ENCODE measurements around the gene UVRAG.

UVRAG gene

DNA sequence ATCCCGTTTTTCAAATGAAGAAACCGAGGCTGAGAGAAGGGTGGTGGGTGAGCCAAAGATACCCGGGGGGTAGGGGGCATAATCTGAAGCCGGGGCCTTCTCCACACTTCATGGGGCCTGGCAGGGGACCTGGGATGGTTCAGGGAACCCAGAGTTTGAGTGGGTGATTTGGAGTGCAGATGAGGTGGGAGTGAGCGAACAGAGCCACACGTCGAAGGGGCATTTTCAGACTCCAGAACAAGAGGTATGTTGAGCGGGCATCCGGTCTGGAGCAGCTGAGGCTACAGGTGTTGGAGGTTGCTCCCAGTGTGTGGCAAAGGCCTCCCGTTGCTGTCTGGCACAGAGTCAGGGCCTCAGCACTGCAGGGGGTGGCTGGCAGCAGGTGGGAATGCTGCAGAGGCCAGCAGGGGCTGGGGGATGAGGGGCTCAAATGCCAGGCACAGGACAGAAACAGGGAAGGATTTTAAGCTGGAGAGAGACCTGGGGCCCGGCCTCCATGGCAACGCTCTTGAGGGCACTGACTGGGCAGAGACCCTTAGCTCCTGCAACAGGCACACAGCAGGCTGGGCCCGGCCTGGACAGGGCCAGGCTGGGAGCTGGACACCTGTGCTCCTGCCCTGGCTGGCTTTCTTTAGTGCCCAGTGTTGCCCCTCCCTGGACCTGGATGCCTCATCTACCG is 345.1 kb downstream of the UVRAG start:
- DNase-seq (ENCODE audit: low read depth in 2 of 2, low spot score in 1 of 2) = no peak

GRCh38 chr11:76160856-76161255 is 345.8 kb downstream of the UVRAG start:
- no peak for DNase-seq (ENCODE audit: low read depth in 2 of 2, low spot score in 1 of 2)

- DNase-seq (ENCODE audit: low read depth in 2 of 2, low spot score in 1 of 2) = no peak
These were observed 346.4 kb downstream of the UVRAG start for GRCh38 chr11:76161261-76161961.

DNA sequence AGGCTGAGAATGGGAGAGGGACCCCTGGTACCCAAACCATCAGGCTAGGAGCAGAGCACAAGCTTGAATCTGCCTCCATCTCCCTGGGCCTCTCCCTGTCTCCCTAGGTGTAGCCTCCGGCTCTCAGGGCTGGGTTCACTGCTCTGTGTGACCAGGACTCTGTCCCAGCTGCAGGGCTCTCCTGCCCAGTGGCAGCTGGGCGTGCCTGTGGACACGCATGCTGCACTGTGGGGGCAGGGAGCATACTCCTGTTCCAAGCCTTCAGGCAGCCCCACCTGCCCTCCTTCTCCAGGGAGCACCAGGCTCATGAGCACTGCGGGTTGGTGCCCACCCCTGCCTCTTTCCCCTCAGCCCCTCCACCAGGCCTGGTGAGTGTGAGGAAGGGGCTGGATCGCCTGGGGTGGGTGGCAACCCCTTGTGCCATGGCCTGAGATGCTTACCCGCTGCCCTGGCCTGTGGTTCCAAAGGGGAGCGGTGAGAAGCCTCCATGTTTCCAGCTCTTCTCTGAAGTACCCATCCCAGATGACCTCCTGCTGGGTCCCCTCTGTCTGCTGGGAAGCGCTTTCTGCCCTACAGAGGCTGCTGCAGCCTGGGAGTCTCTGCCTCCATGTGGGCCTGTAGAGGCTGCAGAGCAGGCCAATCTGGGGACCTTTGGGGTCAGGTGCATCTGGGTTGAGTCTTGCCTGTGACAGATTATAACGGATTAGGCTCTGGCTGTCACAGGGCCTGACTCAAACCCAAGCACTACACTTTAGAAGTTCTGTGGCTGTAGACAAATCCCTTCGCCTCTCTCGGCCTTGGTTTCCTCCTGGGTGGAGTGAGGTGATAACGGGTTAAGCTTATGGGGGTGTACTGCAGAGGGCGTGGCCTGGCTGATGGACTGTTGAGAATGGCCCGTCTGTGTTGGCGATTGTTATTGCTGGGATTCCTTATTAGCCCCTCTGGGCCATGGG is 347.6 kb downstream of the UVRAG start:
- no peak for DNase-seq (ENCODE audit: low read depth in 2 of 2, low spot score in 1 of 2)

GRCh38 chr11:76163289-76163880 is 348.4 kb downstream of the UVRAG start:
- DNase-seq (ENCODE audit: low read depth in 2 of 2, low spot score in 1 of 2) = no peak

GRCh38 chr11:76164081-76164480 is 349.1 kb downstream of the UVRAG start:
- DNase-seq (ENCODE audit: low read depth in 2 of 2, low spot score in 1 of 2) = no peak

GRCh38 chr11:76164861-76165751 is 350.1 kb downstream of the UVRAG start:
- no peak for DNase-seq (ENCODE audit: low read depth in 2 of 2, low spot score in 1 of 2)

GRCh38 chr11:76166314-76166713 is 351.3 kb downstream of the UVRAG start:
- no peak for DNase-seq (ENCODE audit: low read depth in 2 of 2, low spot score in 1 of 2)

DNA sequence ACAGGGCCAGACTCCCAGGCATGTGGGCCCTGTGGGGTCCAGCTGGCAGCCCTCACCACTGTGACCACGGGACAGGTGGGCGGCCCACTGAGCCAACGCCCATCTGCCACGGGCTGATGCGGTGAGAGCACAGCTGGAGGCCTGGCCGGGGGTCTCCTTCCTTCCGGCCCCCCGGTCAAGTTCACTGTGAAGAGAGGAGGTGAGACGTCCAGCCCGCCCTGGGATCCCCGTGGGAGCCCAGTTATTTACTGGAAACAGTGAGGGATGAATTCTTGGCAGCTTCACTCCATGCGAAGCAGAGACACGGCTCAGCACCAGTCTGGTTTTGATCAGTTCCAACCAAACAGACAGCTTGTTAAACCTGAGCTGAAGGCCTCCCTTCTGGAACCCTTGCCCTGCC is 352.6 kb downstream of the UVRAG start:
- no peak for DNase-seq (ENCODE audit: low read depth in 2 of 2, low spot score in 1 of 2)

DNA sequence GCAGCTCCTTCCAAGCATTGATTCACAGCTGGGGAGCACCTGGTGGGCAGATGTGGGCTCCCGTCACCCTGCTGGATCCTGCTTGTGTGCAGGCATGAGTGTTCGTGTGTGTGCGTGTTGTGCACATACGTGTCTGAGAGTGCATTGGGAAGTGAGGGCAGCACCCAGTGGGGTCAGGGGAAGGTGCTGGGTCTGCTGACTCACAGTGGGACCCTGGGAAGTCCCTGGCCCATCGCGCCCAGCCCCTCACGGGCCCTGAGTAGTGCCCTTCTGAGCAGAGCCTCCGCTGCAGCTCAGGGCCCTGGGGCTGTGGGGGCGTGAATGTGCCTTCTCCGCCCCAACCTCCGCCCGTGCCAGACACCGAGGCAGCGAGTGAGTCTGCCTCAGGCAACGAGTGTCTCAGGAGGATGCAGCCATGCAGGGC is 354.5 kb downstream of the UVRAG start:
- DNase-seq (ENCODE audit: low read depth in 2 of 2, low spot score in 1 of 2) = no peak

DNA sequence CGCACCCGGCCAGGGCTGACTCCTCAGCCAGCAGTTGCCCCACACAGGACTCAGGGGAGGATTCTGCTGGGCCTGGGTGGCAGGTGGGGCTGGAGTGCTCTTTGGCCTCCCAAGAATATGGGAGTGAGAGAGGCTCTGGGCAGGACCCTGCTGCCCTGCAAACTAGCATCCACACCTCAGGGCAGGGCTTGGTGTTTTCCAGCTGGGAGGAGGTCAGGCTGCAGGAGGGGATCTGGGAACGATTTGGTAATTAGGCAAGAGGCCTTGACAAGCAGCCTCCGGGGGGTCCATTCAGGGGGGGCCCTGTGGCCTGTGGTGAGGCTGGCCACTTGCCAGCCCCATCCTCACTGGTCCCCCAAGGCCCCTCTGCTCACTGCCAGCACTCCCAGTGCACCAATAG is 355.5 kb downstream of the UVRAG start:
- no peak for DNase-seq (ENCODE audit: low read depth in 2 of 2, low spot score in 1 of 2)

DNA sequence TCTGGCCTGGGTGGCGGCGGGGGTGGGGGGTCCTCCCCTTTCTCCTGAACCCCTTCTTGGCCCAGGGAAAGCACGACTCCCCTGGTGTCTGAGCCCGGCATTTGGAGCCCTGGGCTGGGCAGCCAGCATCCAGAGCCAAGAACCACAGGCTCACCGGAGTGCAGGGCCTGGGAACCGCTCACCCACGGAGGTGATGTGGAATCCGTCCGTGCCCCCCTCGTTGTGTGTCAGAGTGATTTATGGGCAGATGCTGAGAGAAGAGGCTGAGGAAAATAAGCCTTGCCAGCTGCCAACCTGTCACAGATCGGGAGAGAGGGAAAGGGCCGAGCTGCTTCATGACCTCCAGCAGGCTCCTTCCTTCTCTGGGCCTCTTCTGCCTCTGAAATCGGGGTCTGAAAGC is 357.6 kb downstream of the UVRAG start:
- no peak for DNase-seq (ENCODE audit: low read depth in 2 of 2, low spot score in 1 of 2)

- DNase-seq (ENCODE audit: low read depth in 2 of 2, low spot score in 1 of 2) = no peak
These were observed 358.7 kb downstream of the UVRAG start for GRCh38 chr11:76173663-76174062.

DNA sequence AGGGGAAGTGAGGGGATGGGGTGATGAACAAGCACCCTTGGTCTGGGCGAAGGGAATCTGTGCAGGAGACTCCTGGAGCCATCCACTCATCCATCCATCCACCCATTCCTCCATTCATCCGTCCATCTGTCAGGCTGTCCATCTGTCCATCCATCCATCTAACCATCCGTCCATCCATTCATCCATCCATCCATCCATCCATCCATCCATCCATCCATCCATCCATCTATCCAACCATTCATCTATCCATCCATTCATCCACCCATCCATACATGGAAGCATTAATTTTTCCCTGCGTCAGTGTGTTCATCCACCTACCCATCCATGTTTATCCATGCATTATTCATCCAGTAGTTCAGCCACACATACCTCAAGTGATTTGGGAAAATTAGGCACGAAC is 359.3 kb downstream of the UVRAG start:
- DNase-seq (ENCODE audit: low read depth in 2 of 2, low spot score in 1 of 2) = no peak

DNA sequence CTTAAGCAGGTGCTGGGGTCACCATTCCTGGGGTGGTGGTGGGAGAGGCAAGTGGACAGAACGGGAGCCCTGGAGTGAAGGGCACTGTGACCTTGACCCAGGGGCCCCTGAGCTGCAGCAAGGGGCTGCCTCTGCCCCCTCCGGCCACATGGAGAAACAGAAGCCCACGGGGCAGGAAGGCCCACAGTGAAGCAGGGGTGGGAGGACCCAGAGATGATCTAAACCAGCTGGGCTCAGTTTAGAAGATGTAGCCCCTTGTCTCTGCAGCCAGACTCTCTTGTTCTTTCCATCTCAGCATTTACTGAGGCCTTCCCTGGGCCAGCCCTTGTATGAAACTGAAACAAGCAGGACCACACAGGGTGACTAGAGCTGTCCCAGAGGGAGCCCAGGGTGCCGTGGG is 360.8 kb downstream of the UVRAG start:
- no peak for DNase-seq (ENCODE audit: low read depth in 2 of 2, low spot score in 1 of 2)

GRCh38 chr11:76176463-76176862 is 361.5 kb downstream of the UVRAG start:
- DNase-seq (ENCODE audit: low read depth in 2 of 2, low spot score in 1 of 2) = no peak

DNA sequence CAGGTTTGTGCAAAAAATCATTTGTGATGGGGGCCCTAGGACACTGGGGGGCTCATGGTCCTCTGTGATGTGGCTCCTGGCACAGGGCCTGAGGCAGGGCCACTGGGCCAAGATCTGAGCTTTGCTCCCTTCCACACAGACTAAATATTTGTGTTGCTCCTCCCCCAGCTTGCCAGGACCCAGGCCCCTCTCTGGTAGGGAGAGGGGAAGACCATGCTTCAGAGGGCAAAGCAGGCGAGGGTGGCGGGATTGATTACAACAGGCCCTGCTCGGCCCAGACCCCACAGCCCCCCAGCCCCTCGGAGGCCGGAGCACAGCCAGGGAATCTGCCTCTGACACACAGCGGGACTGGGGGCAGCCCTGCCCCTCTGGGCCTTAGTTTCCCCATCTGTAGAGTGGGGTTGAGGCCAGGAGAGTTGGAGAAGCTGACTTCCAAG is 362.3 kb downstream of the UVRAG start:
- DNase-seq (ENCODE audit: low read depth in 2 of 2, low spot score in 1 of 2) = no peak

- DNase-seq (ENCODE audit: low read depth in 2 of 2, low spot score in 1 of 2) = no peak
These were observed 364.1 kb downstream of the UVRAG start for GRCh38 chr11:76179147-76179546.

- no peak for DNase-seq (ENCODE audit: low read depth in 2 of 2, low spot score in 1 of 2)
These were observed 366.4 kb downstream of the UVRAG start for GRCh38 chr11:76181371-76181770.

DNA sequence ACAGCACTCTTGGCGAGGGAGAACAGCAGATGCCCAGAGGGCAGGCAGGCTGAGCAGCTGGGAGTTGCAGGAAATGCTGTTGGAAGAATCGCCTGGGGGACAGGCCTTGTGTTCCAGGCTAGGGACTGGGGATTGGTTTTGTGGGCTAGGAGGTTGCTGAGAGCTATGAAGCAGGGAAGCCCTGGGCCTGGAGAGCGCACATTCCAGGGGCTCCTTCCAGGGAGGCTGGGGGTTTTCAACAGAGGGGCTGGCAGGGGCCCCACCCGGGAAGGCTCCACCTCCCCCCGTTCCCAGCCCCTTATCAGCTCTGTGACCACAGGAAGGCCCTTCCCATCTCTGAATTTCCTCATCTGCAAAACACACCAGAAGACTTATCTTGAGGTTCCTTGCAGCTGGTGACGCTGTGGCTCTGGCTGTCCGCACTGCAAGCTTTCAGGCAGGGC is 369.6 kb downstream of the UVRAG start:
- DNase-seq (ENCODE audit: low read depth in 2 of 2, low spot score in 1 of 2) = no peak

Measured in stimulated activated CD8-positive, alpha-beta memory T cell treated with anti-CD3 and anti-CD28 coated beads, Interleukin-4, amount 100 ng/mL, for 4 hours (primary cell).